UCSD-AML1 (cell line): Measurements from ENCODE around the gene ABCA13.

ENCODE experiments used
- DNase-seq: peaks from one replicate; lab custom pipeline; 2025; ENCODE audit not compliant: unreplicated experiment; lab: John Stamatoyannopoulos, UW

The ABCA13 gene

DNA sequence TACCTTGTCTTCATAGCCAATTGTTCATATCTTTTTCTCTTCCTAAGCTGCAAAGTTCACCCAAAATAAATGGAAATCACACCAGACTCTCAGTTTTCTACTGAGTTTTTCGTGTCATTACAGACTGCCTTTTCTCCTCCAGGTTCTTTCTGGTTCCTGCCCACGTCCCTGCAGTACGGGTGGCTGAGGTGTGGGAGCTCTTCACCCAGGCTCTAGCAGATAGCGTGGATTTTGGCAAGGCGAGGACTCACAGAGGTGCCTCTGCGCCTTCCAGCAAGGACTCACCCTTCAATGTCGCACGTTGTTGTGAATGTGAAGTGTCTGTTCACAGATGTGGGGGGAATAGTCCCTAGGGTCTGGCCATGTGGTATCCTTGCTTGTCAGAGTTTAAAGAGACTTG, 71.6 kb downstream of the ABCA13 start:
- DNase-seq = no peak

DNA sequence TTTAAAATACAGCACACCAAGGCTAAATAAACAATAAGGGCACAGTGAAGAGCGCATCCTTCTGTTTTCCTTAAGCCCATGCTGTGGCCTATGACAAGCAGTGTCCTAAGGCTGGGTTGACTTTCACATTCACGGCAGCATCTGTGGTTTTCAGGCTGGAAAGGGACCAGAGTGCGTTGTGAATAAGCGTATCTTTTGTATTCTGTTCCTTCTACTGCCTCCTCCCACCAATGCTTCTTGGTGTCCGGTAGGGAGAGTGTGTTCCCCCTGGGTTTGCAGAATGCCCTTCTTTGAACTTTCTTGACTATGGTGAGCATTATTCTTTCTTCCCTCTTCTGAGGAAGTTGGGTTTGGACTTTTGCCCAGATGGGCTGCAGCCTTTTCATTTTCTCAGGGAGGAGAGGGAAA, 73.6 kb downstream of the ABCA13 start:
- DNase-seq = no peak

DNA sequence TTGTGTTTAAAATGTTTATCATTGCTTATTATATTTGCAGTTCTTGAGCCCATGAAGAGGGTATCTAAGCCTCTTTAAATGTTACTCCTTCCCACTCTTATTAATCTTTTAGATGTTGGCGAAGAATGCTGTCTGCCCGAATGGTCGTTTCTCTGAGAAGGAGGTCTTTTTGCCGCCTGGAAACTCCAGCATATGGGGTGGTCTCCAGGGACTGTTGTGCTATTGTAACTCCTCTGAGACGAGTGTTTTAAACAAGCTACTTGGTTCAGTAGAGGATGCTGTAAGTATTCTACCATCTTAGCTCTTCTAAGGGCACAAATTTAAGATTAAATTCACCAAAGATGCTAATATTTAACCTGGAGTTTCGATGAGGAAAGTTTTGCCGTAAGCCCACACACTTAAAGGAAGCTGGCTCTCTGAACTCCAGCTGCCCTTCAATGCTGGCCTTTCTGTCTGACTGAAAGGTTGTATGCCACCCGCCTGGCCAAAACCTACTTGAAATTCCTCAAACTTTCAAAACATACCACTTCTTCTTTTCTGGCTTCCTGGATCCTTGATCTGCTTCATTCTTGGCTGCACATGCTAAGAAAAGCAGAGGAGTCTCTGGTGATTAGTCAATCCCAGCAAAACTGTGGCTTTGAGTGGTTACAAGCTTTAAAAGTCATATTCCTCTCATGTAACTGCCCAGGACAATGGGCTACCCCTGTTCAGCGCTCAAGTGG, 74.7 kb downstream of the ABCA13 start:
- no peak for DNase-seq

GRCh38 chr7:48249166-48249565, 77.9 kb downstream of the ABCA13 start:
- no peak for DNase-seq

DNA sequence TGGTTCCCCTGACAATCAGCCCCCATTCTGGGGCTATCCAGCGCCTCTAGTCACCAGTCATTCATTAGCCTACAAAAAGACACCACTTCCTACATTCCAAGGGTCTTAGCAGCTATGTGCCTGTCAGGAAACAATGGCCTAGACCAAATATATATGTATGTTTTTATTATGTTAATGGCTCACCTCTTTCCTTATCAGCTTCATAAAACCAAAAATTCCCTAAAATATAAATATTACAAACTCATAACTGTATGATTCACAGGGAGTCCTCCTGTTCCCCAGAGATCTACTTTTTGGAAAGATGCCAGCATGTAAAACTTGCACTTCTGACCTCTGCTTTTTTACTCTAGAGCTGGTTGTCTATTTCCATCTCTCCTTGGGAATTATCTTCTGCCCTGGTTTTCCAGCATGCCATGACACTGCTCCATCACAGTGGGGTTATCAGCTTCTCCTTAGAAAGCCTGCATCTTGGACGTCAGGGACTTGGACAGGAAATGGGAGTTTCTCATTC, 79.2 kb downstream of the ABCA13 start:
- DNase-seq = no peak

DNA sequence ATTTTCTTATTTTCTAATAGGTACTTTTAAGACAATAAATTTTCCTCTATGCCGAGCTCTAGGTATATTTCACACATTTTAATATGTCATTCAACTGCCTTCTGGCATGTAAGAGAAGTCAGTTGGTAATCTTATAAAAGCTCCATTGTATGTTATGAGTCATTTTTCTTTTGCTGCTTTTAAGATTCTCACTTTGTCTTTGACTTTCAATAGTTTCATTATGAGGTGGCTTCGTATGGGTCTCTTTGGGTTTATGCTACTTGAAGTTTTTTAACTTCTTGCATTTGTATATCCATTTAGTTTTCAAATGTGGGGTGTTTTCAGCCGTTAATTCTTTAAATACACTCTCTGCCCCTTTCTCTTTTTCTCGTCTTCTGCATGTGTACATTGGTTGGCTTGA, 80.5 kb downstream of the ABCA13 start:
- DNase-seq = no peak

DNA sequence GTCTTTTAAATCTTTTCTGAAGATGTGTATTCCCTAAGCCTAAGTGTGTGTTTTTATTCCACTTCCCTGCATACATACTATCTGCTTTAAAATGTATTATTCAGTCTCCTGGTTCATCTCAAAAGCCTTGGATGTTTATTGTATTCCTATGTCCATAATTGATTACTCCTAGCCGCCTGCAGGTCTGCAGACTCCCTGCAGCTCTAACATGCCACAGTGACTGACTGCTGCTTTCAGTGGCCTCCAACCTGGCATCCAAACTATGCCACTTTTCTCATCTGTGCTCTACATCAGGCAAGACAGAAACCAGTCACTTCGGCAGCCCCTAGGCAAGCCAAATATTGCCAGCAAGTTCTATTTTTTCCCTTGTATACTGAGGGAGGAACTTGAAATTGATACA, 81.7 kb downstream of the ABCA13 start:
- DNase-seq = no peak

DNA sequence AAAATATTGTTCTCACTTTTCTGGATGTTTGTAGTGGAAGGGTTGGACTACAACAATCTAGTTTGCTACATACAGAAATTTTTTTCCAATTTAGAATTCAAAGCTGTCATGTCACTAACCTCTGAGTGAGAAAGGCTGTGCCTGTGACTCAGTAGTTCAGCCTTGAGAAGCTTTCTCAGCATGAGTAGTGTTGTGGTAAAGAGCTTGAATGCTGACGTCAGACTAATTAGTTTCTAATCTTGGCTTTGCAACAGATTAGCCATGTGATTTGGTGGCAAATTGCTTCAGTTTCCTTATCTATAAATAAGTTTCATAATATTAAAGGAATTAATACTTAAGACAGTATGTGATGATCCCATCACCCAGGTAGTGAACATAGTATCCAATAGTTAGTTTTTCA, 83.8 kb downstream of the ABCA13 start:
- DNase-seq = no peak

GRCh38 chr7:48259463-48260280, 88.4 kb downstream of the ABCA13 start:
- no peak for DNase-seq

DNA sequence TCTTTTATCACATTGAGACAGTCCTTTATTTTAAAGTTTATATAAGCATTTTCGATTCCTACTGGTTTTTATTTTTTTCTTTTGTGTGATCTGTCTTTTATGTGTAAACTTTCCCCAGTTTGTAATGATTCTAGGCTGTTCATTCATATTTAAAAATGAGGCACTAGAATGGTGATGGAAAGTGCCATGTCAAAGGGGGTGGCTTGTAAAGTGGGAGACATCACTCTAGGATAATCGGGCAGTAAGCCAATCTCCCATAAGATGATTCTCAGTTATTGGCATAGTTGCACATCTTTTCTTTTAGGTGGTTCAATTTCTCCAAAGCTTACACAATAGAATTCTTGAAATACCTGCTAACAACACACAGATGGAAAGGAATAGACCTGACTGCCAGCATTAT, 90.4 kb downstream of the ABCA13 start:
- no peak for DNase-seq

DNA sequence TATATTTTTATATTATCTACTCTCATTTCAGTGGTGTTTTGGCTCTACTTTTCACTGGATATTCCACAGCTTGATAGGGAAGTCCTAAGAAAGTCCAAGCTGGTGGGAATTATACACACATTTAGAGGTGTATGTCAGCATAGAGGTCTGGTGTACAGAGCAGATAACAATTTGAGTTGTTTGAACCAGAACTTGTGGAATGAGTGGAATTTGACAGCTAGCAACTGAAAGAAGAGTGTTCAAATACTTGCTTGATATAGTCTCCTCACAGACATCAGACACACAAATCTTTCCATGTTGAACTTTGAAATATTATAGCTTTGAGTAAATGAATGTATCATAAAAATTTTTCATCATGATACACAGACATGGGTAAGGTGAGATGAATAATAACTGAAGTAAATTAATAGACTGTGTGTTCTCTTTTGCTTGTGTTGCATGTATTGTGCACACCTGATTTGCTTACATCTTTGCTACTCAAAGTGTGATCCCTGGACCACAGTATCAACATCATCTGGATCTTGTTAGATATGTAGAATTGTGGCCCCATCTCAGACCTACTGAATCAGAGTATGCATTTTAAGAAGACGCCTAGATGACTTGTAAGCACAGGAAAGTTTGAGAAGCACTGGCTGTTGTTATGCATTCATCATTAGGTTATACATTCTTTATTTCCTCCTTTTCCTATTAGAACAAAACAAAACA, 91.5 kb downstream of the ABCA13 start:
- DNase-seq = no peak

DNA sequence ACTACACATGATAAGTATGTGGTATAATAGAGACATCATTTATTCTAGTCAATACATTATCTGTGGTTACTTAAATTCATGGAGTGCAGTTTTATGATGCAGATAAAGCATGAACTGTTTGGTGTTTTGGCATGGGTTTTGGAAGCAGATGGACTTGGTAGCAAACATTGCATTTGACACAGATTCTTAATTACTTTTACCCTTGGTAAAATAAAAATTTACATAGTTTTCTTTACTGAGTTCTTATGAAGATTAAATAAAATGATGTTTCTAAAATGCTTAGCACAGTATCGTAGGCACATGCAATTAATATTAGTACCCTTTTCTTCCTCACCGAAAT, 92.0 kb downstream of the ABCA13 start:
- DNase-seq = no peak

GRCh38 chr7:48269066-48269465, 97.8 kb downstream of the ABCA13 start:
- no peak for DNase-seq

DNA sequence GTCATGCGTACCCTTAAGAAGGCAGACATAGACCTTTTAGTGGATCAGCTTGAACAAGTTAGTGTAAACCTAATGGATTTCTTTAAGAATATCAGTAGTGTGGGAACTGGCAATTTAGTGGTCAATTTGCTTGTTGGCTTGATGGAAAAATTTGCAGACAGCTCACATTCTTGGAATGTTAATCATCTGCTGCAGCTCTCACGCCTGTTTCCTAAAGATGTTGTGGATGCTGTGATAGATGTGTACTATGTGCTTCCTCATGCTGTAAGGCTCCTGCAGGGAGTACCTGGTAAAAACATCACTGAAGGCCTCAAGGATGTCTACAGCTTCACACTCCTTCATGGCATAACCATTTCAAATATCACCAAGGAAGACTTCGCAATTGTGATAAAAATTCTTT, 103.4 kb downstream of the ABCA13 start:
- DNase-seq = no peak

- DNase-seq = no peak
These were observed 108.2 kb downstream of the ABCA13 start for GRCh38 chr7:48279420-48279819.

DNA sequence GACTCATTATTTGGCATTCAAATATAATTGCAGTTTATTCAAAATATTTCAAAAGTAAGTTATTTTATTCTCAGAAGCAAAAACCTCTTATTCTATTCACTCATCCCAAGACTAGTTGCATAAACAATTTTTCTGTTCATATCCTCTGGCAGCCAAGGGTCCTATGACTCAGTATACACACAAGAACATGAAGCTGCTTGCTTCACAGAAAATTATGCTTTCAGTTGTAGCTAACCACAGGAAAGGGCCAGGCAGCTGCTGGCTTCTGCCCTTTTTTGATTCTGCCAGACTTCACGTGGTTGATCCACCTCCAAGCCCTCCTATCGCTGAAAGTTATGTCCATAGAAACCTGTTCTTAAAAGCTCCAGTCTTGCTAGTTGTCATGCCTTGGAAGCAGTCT, 108.8 kb downstream of the ABCA13 start:
- no peak for DNase-seq

DNA sequence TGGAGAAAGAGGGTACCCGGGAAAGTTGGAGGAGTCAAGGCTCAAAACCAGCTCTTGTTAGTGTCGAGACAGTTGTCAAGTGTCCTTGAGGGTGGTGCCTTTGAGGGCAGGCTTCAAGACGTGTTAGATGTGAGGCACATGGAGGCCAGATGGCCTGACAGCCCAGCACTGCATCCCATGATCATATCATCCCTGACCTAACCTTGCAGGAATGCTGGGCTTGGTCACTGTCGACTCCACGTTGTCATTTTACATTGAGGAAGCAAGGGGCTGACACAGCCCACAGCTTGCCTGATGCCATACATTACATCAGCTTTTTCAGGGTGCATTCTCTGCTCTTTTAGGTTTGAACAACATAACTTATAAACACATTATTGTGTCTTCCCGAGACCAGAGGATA, 114.1 kb downstream of the ABCA13 start:
- no peak for DNase-seq

- no peak for DNase-seq
These were observed 115.6 kb downstream of the ABCA13 start for GRCh38 chr7:48286836-48287235.

DNA sequence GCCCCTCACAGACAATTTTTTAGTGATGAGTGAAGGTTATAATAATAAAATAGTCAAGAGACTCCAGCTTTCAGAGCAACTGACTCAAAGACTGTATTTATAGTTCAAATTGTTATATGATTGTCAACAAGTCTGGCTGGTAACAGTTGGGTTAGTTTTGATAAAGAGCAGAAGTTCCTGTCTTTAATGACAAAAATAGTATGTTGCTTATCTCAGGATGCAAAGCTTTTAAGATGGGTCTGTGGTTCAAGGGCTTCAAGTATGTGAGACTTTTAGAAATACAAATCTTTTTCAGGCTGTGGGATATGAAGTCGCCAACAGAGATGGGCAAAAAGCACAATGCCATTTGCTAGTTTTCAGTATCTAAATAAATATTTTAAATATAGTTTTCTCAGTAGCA, 118.4 kb downstream of the ABCA13 start:
- DNase-seq = no peak

GRCh38 chr7:48292949-48293348, 121.7 kb downstream of the ABCA13 start:
- no peak for DNase-seq

GRCh38 chr7:48295296-48295971, 124.2 kb downstream of the ABCA13 start:
- DNase-seq = no peak
